Raji (cell line): ENCODE data around the gene CAPN2.

Experiments used
- POLR2A ChIP-seq: IDR thresholded peaks from 2 replicates; pipeline ENCODE4 v1.6.1; 2011; ENCODE audit warnings: low read depth, low read length, control low read depth; ENCODE audit not compliant: insufficient read depth

The CAPN2 gene

GRCh38 chr1:223738465-223739365, 26.4 kb downstream of the CAPN2 start:
- no peak for TF ChIP-seq POLR2A

GRCh38 chr1:223739366-223740037, 27.2 kb downstream of the CAPN2 start:
- TF ChIP-seq POLR2A, result no peak

GRCh38 chr1:223741861-223742260, 29.5 kb downstream of the CAPN2 start:
- no peak for TF ChIP-seq POLR2A

- no peak for TF ChIP-seq POLR2A
Measured at GRCh38 chr1:223742856-223743517, 30.6 kb downstream of the CAPN2 start.

- TF ChIP-seq POLR2A, result no peak
Measured at GRCh38 chr1:223745731-223746130, 33.4 kb downstream of the CAPN2 start.

- TF ChIP-seq POLR2A, result no peak
Measured at GRCh38 chr1:223747838-223748335, 35.5 kb downstream of the CAPN2 start.

GRCh38 chr1:223748405-223748772, 36.0 kb downstream of the CAPN2 start:
- TF ChIP-seq POLR2A, result no peak

- no peak for TF ChIP-seq POLR2A
Measured at GRCh38 chr1:223748773-223749733, 36.7 kb downstream of the CAPN2 start.

- TF ChIP-seq POLR2A, result no peak
Measured at GRCh38 chr1:223750730-223751570, 38.6 kb downstream of the CAPN2 start.

- TF ChIP-seq POLR2A, result no peak
Measured at GRCh38 chr1:223751696-223752095, 39.4 kb downstream of the CAPN2 start.

GRCh38 chr1:223752721-223753515, 40.6 kb downstream of the CAPN2 start:
- no peak for TF ChIP-seq POLR2A

- no peak for TF ChIP-seq POLR2A
Measured at GRCh38 chr1:223754681-223755431, 42.5 kb downstream of the CAPN2 start.

- TF ChIP-seq POLR2A, result no peak
Measured at GRCh38 chr1:223755432-223755792, 43.1 kb downstream of the CAPN2 start.
